ENCODE results near the gene GRK1. TPM values are rescaled to one million over a fixed set of nuclear protein-coding genes. Genes with fewer than 3 reads are reported as not detected.

The GRK1 gene
- total RNA-seq, 1 experiment from 2014 or later: not detected

GRCh38 chr13:113656831-113657671 is 10.0 kb upstream of the GRK1 start:
- CTCF ChIA-PET: interaction anchor here (0.6 kb wide), 1 partner anchor 478 kb away, joined by 3 read pairs; no protein-coding TSS in a partner anchor
- Mint-ChIP-seq H3K4me3 (ENCODE audit: unreplicated experiment) (no peak overlapping the region), H3K27ac (ENCODE audit: low read depth, unreplicated experiment) (no peak overlapping the region), H3K36me3 (ENCODE audit: insufficient read depth, unreplicated experiment) (no peaks in the 10 kb centered on the region), H3K4me1 (ENCODE audit: insufficient read depth, unreplicated experiment) (no peaks in the 10 kb centered on the region), H3K27me3 (ENCODE audit: insufficient read depth, unreplicated experiment) (peaks cover 16% of the 10 kb centered on the region), H3K9me3 (ENCODE audit: unreplicated experiment) (peaks cover 17% of the 10 kb centered on the region)
- no peak for TF ChIP-seq CTCF (IDR thresholded peaks at IDR 0.05; ENCODE audit: unreplicated experiment)
- POLR2A ChIA-PET: no interaction called here
- BruUV-seq (replicated peaks): no TSS peak
- intact Hi-C loops (cut with micrococcal nuclease): no loop called here
- DNase-seq (ENCODE audit: unreplicated experiment): no peak

- Mint-ChIP-seq H3K9me3 (ENCODE audit: unreplicated experiment) (peaks cover 19% of the 10 kb centered on the region), H3K4me1 (ENCODE audit: insufficient read depth, unreplicated experiment) (no peaks in the 10 kb centered on the region), H3K27me3 (ENCODE audit: insufficient read depth, unreplicated experiment) (peaks cover 16% of the 10 kb centered on the region), H3K4me3 (ENCODE audit: unreplicated experiment) (no peak within 1 kb of the TSS), H3K36me3 (ENCODE audit: insufficient read depth, unreplicated experiment) (no peaks in the 10 kb centered on the region), H3K27ac (ENCODE audit: low read depth, unreplicated experiment) (no peak within 1 kb of the TSS)
- BruUV-seq (replicated peaks): no TSS peak
- CTCF ChIA-PET: no interaction called here
- no peak for TF ChIP-seq CTCF (IDR thresholded peaks at IDR 0.05; ENCODE audit: unreplicated experiment)
- intact Hi-C loops (cut with micrococcal nuclease): no loop called here
- DNase-seq (ENCODE audit: unreplicated experiment): no peak
- POLR2A ChIA-PET: no interaction called here
These were observed 8.9 kb upstream of the GRK1 start, which contains the start of gene ATP4B for GRCh38 chr13:113657851-113658741. TSS of gene ATP4B (minus strand) at chr13:113658198. CDS start at chr13:113658144, 54 bp downstream.

GRCh38 chr13:113658836-113659235 is 8.2 kb upstream of the GRK1 start:
- ChIA-PET POLR2A (no interaction called here), CTCF (no interaction called here)
- Mint-ChIP-seq H3K4me1 (ENCODE audit: insufficient read depth, unreplicated experiment) (no peaks in the 10 kb centered on the region), H3K36me3 (ENCODE audit: insufficient read depth, unreplicated experiment) (no peaks in the 10 kb centered on the region), H3K27me3 (ENCODE audit: insufficient read depth, unreplicated experiment) (peaks cover 16% of the 10 kb centered on the region), H3K4me3 (ENCODE audit: unreplicated experiment) (no peak overlapping the region), H3K9me3 (ENCODE audit: unreplicated experiment) (peaks cover 19% of the 10 kb centered on the region), H3K27ac (ENCODE audit: low read depth, unreplicated experiment) (no peak overlapping the region)
- intact Hi-C loops (cut with micrococcal nuclease): no loop called here
- BruUV-seq (replicated peaks): no TSS peak
- TF ChIP-seq CTCF (IDR thresholded peaks at IDR 0.05; ENCODE audit: unreplicated experiment): no peak
- DNase-seq (ENCODE audit: unreplicated experiment): no peak

GRCh38 chr13:113659337-113659736 is 7.7 kb upstream of the GRK1 start:
- peaks cover 19% of the 10 kb centered on the region for H3K9me3 Mint-ChIP-seq (ENCODE audit: unreplicated experiment)

More at GRCh38 chr13:113659337-113659736, 7.7 kb upstream of the GRK1 start:
- TF ChIP-seq CTCF (IDR thresholded peaks at IDR 0.05; ENCODE audit: unreplicated experiment): no peak
- Mint-ChIP-seq H3K36me3 (ENCODE audit: insufficient read depth, unreplicated experiment) (no peaks in the 10 kb centered on the region), H3K27me3 (ENCODE audit: insufficient read depth, unreplicated experiment) (peaks cover 16% of the 10 kb centered on the region), H3K4me3 (ENCODE audit: unreplicated experiment) (no peak overlapping the region), H3K4me1 (ENCODE audit: insufficient read depth, unreplicated experiment) (no peaks in the 10 kb centered on the region), H3K27ac (ENCODE audit: low read depth, unreplicated experiment) (no peak overlapping the region)
- no TSS peak for BruUV-seq (replicated peaks)
- CTCF ChIA-PET: no interaction called here
- intact Hi-C loops (cut with micrococcal nuclease): no loop called here
- POLR2A ChIA-PET: no interaction called here
- DNase-seq (ENCODE audit: unreplicated experiment): no peak
